ENCODE measurements around the gene TMX1.

GRCh38 chr14:51261151-51261550 is 21.1 kb downstream of the TMX1 start:
- TF ChIP-seq, protein P1, sequence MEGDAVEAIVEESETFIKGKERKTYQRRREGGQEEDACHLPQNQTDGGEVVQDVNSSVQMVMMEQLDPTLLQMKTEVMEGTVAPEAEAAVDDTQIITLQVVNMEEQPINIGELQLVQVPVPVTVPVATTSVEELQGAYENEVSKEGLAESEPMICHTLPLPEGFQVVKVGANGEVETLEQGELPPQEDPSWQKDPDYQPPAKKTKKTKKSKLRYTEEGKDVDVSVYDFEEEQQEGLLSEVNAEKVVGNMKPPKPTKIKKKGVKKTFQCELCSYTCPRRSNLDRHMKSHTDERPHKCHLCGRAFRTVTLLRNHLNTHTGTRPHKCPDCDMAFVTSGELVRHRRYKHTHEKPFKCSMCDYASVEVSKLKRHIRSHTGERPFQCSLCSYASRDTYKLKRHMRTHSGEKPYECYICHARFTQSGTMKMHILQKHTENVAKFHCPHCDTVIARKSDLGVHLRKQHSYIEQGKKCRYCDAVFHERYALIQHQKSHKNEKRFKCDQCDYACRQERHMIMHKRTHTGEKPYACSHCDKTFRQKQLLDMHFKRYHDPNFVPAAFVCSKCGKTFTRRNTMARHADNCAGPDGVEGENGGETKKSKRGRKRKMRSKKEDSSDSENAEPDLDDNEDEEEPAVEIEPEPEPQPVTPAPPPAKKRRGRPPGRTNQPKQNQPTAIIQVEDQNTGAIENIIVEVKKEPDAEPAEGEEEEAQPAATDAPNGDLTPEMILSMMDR (conservative IDR thresholded peaks at IDR 0.05 in 1 of 2, IDR thresholded peaks at IDR 0.05 in 1 of 2; ENCODE audit: low read depth in 1 of 2, low read length in 2 of 2) = no peak
- TF ChIP-seq EZH2 (IDR thresholded peaks at IDR 0.05; ENCODE audit: low read length, missing control alignments) = no peak
